ENCODE measurements around the gene CCL19.

Gene CCL19

DNA sequence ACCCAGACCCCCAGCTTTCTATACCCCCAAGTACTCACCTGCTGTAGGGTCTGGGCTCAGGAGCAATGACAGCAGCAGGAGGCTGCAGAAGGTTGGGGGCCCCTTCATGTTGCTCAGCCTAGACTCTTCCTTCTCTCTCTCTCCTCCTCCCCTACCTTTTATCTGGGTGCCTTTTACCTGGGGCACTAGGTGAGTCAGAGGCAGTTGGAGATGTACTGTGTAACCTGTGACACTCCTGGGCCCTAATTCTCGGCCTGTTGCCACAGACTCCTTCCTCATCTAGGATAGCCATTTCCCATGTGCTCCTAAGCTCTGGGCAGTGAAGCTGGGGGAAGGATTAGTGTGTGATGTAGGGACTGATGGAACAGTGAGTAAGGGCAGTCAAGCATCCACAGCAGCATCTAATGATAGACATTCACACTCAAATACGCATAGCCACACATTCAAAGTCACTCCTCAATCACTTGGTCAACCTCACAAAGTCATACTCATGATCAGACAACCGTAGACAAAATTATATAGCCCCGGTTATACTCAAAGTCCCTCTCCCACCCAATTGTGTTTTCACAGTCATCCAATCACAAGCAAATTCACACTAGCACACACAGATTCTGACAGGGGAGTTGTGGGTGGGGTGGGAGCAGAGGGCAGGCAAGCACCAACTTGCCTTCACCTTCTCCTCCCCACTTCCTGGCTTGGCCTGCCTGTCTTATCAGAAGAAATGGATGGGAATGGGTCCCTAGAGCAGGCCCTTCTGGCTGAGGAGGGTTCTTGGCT lies 28.4 kb downstream of the CCL19 start, which contains the start of gene CCL27:
Gene CCL27 (minus strand): TSS at position 132 of the 777 bp plus-strand sequence. CDS start 24 bp downstream, at position 108.
- DNase-seq (ENCODE audit: low read depth) = no peak

DNA sequence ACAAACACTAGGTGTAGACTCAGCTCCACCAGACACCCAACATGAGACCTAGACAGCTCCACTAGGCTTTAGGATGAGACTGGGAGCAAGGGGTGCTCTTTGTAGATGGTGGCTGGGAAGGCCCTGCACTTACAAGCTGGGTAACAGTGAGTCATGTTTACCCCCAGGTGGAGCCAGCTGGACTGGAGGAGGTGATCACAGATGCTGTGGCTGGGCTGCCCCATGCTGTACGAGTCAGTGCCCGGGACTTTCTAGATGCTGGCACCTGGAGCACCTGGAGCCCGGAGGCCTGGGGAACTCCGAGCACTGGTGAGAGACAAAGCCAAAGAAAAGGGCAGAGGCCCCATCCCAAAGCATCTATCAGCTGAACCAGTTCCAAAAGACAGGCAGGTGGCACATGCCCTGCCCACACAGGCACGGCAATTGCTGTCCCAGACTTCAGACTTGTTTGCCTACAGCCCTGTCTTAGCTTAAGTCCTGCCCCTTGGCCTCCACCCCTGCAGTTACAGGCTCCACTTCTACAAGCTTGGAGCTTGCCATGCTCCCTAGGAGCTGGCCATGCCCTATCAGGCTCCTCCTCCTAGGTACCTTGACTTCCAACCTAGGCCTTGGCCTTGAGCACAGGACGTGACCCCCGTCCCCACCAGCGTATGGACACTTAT lies 31.4 kb downstream of the CCL19 start:
- no peak for DNase-seq (ENCODE audit: low read depth)

DNA sequence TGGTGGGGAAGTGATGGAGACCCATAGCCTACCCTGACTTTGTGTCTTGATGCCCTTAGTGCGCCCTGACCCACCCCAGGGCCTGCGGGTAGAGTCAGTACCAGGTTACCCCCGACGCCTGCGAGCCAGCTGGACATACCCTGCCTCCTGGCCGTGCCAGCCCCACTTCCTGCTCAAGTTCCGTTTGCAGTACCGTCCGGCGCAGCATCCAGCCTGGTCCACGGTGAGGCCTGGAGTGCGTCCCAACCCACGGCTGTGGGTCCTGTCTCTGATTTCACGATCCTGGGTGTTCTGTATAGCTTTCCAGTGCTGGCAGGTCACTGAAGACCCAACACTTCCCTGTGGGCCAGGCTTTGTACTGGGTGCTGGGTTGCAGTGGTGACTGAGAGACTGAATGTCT lies 32.6 kb downstream of the CCL19 start:
- DNase-seq (ENCODE audit: low read depth) = no peak

DNA sequence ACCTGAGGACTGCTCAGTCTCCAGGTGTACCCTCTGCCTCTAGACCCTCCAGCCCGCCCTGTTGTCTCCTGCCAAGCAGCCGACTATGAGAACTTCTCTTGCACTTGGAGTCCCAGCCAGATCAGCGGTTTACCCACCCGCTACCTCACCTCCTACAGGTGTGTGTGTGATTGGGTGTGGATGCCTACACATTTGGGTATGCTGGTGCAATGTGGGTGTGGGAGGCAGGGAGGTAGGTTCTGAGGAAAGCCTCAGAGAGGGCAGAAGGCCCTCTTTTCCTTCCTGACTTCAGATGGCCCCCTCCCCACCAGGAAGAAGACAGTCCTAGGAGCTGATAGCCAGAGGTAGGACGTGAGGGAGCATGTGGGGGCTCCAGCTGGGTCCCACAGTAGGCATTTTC lies 34.1 kb downstream of the CCL19 start:
- no peak for DNase-seq (ENCODE audit: low read depth)

DNA sequence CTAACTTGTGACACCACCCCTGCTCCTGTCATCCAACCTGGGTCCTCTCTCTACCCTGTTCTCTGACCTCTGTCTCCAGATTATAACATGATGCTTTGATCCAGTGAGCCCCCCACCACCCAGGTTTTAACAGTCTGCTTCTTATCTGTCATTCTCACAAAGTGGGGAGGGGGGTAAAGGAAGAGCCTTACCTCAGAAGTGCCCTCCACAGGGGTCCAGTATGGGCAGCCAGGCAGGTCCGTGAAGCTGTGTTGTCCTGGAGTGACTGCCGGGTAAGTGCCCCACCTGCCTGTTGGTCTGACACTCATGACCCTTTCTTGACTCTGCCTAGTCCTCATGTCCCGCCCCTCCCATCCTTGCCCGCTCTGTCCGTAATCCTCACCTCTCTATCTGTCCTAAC lies 35.7 kb downstream of the CCL19 start:
- DNase-seq (ENCODE audit: low read depth) = no peak

DNA sequence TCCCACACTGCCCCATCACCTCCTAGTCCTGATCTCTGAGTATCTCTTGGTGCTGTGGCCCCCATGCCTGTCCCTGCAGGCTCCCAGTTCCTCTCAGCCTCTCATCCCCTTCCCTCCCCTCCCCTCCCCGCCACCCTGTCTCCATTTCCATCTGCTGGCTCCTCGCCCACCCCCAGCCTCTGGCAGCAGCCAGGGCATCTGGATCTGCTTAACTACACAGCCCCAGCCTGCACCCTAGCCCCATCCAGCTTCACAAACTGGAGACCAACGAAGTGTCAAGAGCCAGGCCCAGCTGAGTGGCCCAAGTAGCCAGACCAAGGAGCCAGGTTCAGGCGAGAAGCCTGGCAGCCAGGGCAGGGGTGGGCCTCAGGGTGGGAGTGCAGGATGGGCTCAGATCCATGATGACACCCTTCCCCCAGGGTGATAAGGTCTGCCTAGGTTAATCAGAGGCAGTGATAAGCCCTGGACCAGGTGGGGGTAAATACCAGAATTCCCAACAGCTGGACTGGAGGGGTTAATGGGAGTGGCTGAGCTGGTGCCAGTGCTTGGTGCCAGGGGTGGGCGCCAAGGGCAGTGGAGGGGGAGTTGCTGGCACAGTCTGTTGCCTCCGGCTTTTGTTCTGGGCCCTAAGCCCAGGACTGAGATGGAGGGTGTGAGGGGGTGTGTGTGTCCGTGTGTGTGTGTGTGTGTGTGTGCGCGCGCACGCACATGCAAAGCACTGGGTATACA lies 36.6 kb downstream of the CCL19 start:
- DNase-seq (ENCODE audit: low read depth) = no peak

DNA sequence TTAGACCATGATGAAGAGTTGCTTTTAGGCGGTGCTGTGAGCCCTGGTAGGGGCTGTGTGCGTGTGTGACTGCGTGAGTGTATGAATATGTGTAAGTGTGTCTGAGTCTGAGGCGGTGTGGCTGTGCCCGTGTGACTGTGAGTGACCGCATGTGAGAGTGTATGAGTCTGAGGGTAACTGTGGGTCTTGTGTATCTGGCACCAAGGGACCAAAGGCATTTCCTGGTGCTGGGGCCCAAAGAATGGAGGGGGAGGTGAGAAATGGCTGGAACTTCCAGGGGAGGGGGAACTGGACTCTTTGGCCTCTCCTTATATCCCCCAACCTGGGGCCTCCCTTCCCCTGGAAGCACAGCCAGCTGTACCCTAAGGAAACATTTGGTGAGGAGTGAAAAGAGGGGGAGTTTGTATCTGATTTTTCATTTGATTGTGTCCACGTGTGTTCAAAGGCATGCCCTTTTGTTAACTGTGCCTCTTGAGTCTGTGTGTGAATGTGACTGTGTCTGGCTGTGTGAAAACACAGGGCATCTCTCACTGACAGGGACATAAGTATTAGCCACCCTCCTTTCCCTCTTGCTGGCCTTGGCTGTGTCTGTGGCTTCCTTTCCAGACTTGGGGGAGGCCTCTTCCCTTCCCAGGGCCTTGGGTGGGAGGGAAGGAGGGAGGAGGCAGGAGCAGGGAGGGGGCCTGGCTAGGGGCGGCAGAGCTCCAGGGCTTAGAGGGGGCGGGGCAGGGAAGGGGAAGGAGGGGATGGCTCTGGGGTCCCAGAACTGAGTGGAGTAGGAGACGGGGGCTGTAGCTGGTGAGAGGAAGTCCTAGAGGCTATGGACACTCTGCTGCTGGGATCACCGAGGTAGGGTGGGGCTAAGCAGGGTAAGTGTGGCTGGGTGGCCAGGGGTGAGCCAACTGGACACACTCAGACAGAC lies 37.7 kb downstream of the CCL19 start:
- no peak for DNase-seq (ENCODE audit: low read depth)

DNA sequence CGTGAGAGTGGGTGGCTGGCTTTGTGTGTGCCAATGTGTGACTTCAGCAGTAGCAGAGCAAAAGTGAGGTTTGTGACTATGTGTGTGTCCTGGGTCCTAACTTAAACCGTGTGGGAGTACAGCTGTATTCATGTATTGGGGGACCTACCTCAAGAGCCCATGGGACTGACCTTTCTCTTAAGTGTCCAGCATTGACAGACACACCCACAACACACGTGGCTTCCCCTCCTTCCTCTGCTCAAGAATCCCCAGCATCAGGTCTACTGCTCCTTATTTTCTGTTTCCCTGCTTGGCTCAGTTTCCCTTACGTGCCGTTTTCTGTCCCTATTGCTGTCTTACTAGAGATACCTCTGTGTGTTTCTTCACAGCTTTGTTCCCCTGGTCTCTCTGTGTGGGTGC lies 38.5 kb downstream of the CCL19 start:
- no peak for DNase-seq (ENCODE audit: low read depth)

DNA sequence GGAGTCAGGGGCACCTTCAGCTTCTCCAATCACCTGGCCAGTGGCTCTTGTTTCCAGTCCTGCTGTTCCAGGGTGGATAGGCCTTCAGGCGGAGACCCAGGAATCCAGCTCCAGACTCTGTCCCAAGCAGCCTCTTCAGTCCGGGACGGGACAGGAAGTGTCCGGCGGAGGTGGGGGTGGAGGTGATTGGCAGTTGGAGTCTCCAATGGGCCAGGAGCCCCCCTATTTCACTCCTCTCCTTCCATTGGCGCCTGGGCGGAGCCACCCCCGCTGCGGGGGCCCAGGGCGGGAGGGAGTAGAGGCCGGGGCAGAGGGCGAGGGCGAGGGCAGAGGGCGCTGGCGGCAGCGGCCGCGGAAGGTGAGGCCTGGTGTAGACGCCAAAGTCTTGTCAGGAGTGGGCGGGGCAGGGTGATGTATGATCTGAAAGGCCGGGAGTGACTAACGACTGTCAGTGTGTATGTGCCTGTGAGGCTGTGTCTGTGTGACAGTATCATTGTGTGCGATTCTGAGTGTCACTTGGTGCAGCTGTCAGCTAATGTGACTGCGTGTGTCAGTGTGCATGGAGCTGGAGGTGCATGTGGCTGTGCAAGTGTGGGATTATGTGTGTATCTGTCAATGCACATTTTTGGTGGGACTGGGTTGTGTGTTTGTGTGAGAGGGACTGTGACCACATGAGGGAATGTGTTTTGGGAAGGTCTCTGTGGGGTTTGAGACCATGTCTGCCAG lies 39.0 kb downstream of the CCL19 start, which contains the start of gene IL11RA:
Gene IL11RA (plus strand): TSS at position 310 of the 726 bp plus-strand sequence. CDS start 3,033 bp downstream, outside the sequence.
- peak; percentile 23 for DNase-seq (ENCODE audit: low read depth)

DNA sequence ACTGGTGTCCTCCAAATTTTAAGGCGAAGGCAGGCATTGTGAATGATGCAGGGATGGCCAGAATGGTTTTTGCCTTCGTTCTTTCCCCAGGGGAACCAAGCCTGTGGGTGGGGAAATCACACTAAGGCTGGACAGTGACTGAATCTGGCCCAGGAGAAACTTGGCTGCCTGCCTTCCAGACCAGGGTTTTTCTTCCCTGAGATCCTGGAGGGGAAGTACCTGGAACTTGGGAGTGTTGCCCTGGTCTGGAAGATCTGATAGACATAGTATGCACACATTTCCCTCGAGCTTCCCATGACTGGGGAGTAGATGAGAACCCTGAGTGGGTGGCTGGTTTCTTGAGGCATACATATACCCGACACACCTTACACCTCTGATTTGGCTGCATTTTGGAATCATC lies 39.8 kb downstream of the CCL19 start:
- DNase-seq (ENCODE audit: low read depth) = no peak

DNA sequence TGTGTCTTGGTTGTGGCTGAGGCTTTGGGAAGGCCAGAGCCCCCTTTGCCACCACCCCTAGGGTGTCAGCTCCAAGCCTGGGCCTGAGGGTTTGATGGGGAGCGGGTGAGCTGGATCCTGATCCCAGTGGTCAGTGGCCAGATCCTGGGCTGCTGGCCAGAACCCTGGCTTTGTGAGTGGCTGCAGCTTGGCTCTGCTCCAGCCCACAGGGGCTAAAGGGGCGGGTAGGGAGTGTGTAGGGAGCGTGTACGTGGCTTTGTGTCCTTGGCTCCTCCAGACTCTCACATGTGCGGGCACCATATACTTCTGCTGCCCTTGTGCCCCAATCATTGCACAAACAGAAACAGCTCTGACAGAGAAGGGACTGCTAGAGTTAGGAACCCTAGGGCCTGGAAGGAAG lies 40.3 kb downstream of the CCL19 start:
- no peak for DNase-seq (ENCODE audit: low read depth)

DNA sequence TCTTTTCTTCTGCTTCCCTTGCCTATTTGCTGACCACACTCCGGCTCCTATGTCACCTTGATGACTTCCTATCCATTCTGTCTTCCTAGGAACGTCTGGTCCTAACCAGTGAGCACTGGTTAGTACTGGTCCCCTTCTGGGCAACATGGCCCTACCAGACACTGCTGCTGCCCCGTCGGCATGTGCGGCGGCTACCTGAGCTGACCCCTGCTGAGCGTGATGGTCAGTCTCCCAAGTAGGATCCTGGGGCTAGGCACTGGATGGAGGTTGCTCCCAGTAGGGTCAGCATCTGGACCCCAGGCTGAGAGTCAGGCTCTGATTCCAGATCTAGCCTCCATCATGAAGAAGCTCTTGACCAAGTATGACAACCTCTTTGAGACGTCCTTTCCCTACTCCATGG lies 42.4 kb downstream of the CCL19 start:
- no peak for DNase-seq (ENCODE audit: low read depth)

DNA sequence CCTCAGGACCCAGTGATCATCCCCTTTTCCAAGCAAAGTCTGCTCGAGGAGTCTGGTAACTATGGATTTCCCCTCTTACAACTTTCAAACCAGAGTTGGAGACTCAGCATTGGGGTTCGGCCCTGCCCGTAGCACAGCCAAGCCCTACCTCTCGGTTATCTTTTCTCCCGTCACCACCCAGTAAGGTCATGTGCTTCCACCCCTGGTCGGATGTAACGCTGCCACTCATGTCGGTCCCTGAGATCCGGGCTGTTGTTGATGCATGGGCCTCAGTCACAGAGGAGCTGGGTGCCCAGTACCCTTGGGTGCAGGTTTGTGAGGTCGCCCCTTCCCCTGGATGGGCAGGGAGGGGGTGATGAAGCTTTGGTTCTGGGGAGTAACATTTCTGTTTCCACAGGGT lies 43.4 kb downstream of the CCL19 start:
- DNase-seq (ENCODE audit: low read depth) = no peak

DNA sequence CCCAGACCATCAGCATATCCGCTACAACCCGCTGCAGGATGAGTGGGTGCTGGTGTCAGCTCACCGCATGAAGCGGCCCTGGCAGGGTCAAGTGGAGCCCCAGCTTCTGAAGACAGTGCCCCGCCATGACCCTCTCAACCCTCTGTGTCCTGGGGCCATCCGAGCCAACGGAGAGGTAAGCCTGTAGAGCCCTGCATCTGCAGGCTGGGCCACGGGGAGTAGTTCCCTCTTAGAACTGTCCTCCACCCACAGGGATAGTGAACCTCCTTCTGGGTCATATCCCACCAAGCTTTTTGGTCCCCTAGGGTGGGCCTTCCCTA lies 44.0 kb downstream of the CCL19 start:
- DNase-seq (ENCODE audit: low read depth) = no peak

DNA sequence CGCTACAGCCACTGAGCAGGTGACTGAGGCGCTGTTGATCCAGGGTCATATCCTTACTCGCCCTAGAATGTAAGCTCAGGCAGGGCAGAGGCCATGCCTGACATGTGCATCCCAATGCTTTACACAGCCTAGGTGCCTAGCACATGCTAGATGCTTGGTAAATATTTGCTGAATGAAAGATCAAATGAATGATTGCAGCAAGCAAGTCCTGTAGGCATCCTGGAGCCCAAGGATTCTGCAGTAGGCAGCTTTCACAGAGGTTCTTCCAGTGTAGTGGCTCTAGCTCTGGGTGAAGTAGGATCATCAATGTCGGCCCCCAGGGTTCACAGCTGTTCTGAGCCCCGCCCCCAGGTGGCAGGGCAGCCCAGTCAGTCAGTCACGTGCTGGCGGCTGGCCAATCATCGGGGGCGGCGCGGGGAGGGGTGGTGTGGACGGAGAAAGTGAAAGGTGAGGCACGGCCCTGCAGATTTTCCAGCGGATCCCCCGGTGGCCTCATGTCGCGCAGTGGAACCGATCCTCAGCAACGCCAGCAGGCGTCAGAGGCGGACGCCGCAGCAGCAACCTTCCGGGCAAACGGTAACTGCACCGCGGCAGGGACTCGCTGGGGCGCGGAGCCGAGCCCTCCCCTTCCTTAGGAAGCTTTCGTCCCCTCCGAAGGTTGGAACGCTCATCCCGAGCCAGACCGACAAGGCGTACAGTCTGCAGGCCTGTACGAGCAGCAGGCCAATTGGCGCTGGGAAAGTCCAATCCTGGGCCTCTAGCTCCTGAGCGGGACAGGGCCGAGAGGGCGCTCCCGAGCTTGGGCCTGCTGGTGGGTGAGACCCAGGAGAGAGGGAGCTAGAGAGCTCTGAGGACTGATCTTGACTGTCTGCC lies 44.6 kb downstream of the CCL19 start, which contains the start of gene GALT:
Gene GALT (plus strand): TSS at position 465 of the 873 bp plus-strand sequence. CDS start 30 bp downstream, at position 495.
- DNase-seq (ENCODE audit: low read depth) = peak; percentile 95

DNA sequence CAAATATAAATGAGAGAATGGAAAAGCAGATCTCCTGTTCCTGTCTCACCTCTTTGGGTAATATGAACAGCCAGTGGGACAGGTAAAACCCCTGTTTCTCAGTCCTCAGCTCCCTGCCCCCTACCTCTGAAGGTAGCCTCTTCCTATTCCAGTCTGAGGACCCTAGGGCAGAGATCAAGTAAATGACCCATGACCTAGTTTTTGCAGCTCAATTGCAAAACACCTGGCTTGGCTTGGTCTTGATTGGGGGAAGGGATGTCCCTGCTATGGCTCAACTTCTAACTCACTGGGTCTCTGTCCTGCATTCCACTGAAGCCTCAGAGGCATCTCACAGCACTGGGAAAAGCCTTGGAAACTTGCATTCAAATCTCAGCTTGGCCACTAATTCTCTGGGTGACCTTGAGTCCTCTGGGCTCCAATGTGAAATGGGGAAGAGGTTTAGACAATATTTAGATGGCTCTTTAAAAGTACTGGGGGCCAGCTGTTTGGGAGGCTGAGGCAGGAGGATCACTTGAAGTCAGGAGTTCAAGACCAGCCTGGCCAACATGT lies 46.2 kb downstream of the CCL19 start:
- no peak for DNase-seq (ENCODE audit: low read depth)

DNA sequence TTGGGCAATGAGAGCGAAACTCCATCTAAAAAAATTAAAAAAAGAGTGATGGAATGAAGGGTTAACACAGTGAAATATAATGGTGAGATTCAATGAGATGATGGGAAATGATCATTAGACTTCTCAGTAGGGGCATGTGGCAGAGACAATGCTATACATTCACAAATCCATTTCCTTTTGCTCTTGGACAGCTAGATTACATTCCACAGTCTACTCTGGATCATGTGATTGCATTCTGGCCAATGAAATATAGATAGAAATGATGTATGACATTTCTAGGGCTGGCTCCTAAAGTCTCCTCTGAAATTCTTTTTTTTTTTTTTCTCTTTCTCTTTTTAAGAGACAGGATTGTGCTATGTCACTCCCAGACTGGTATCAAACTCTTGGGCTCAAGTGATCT lies 48.4 kb downstream of the CCL19 start:
- no peak for DNase-seq (ENCODE audit: low read depth)
